WTC11 (cell line): ENCODE data around the gene NDRG3.
"Not testable (repeated sequence)": the region's sequence is repeated elsewhere in the genome, so short reads cannot be mapped to it uniquely, and the experiment has no call there.

Experiments
- CBFB ChIP-seq: sonication (generic); formaldehyde crosslinking; IDR thresholded peaks from 2 replicates; pipeline ENCODE4 v1.8.1; 2022; ENCODE audit warnings: mild to moderate bottlenecking, low read depth, missing genetic modification reagents
- CREB1 ChIP-seq: sonication (generic); formaldehyde crosslinking; IDR thresholded peaks from 2 replicates; pipeline ENCODE4 v1.8.0; 2023; ENCODE audit warnings: mild to moderate bottlenecking, missing genetic modification reagents
- FOXK1 ChIP-seq: sonication (generic); formaldehyde crosslinking; IDR thresholded peaks from 2 replicates; pipeline ENCODE4 v1.8.0; 2022; ENCODE audit warnings: mild to moderate bottlenecking, moderate library complexity, missing genetic modification reagents
- JUN ChIP-seq: sonication (generic); formaldehyde crosslinking; IDR thresholded peaks from 2 replicates; pipeline ENCODE4 v1.8.0; 2023; ENCODE audit warnings: mild to moderate bottlenecking, missing genetic modification reagents
- SOX15 ChIP-seq: fragments of 250-450 bp; sonication (Bioruptor Pico); IDR thresholded peaks from 2 replicates; pipeline ENCODE4 v1.9.0; 2021; ENCODE audit warnings: mild to moderate bottlenecking
- ZNF138 ChIP-seq: sonication (generic); formaldehyde crosslinking; conservative IDR thresholded peaks from 2 replicates; pipeline ENCODE4 v1.8.1; 2022; ENCODE audit warnings: mild to moderate bottlenecking, moderate library complexity, missing genetic modification reagents
- TF ChIP-seq, protein P1 (sequence below): fragments of 200-600 bp; IDR thresholded peaks from 2 replicates; pipeline ENCODE4 v1.8.0; 2022; ENCODE audit warnings: antibody characterized with exemption
- TF ChIP-seq, protein P2 (sequence below): sonication (generic); formaldehyde crosslinking; IDR thresholded peaks from 2 replicates; pipeline ENCODE4 v1.8.1; 2022; ENCODE audit warnings: low read depth, mild to moderate bottlenecking, moderate library complexity, missing genetic modification reagents, borderline replicate concordance
- TF ChIP-seq, protein P3 (sequence below): sonication (generic); formaldehyde crosslinking; IDR thresholded peaks from 2 replicates; pipeline ENCODE4 v1.8.0; 2022; ENCODE audit warnings: missing genetic modification reagents
- TF ChIP-seq, protein P4 (sequence below): sonication (generic); formaldehyde crosslinking; conservative IDR thresholded peaks from 2 replicates; pipeline ENCODE4 v1.8.1; 2023; ENCODE audit warnings: mild to moderate bottlenecking, low read depth, missing genetic modification reagents, moderate library complexity
- TF ChIP-seq, protein P5 (sequence below): sonication (generic); formaldehyde crosslinking; IDR thresholded peaks from 2 replicates; pipeline ENCODE4 v1.8.1; 2022; ENCODE audit warnings: missing genetic modification reagents, borderline replicate concordance
- TF ChIP-seq, protein P6 (sequence below): sonication (generic); formaldehyde crosslinking; IDR thresholded peaks from 2 replicates; pipeline ENCODE4 v1.8.1; 2022; ENCODE audit warnings: mild to moderate bottlenecking, missing genetic modification reagents, moderate library complexity, borderline replicate concordance
- TF ChIP-seq, protein P7 (sequence below): sonication (generic); formaldehyde crosslinking; IDR thresholded peaks from 2 replicates; pipeline ENCODE4 v1.8.0; 2022; ENCODE audit warnings: mild to moderate bottlenecking, missing genetic modification reagents

DNA sequence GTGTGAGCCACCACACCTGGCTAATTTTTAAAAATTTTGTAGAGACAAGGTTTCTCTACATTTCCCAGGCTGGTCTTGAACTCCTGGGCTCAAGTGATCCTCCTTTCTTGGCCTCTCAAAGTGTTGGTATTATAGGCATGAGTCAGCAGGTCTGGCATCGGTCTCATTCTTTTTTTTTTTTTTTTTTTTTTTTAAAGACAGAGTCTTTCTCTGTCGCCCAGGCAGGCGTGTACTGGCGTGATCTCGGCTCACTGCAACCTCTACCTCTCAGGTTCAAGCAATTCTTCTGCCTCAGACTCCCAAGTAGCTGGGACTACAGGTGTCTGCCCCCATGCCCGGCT is 137.5 kb downstream of the NDRG3 start:
- not testable (repeated sequence) for TF ChIP-seq ZNF138 (CRISPR knock-in tag); SOX15 (CRISPR knock-in tag); JUN; FOXK1 (CRISPR knock-in tag); CREB1 (CRISPR knock-in tag); CBFB (CRISPR knock-in tag)
- TF ChIP-seq, protein P1, sequence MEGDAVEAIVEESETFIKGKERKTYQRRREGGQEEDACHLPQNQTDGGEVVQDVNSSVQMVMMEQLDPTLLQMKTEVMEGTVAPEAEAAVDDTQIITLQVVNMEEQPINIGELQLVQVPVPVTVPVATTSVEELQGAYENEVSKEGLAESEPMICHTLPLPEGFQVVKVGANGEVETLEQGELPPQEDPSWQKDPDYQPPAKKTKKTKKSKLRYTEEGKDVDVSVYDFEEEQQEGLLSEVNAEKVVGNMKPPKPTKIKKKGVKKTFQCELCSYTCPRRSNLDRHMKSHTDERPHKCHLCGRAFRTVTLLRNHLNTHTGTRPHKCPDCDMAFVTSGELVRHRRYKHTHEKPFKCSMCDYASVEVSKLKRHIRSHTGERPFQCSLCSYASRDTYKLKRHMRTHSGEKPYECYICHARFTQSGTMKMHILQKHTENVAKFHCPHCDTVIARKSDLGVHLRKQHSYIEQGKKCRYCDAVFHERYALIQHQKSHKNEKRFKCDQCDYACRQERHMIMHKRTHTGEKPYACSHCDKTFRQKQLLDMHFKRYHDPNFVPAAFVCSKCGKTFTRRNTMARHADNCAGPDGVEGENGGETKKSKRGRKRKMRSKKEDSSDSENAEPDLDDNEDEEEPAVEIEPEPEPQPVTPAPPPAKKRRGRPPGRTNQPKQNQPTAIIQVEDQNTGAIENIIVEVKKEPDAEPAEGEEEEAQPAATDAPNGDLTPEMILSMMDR, result not testable (repeated sequence)
- TF ChIP-seq, protein P2, sequence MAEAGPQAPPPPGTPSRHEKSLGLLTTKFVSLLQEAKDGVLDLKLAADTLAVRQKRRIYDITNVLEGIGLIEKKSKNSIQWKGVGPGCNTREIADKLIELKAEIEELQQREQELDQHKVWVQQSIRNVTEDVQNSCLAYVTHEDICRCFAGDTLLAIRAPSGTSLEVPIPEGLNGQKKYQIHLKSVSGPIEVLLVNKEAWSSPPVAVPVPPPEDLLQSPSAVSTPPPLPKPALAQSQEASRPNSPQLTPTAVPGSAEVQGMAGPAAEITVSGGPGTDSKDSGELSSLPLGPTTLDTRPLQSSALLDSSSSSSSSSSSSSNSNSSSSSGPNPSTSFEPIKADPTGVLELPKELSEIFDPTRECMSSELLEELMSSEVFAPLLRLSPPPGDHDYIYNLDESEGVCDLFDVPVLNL (CRISPR knock-in tag), result not testable (repeated sequence)
- TF ChIP-seq, protein P3, sequence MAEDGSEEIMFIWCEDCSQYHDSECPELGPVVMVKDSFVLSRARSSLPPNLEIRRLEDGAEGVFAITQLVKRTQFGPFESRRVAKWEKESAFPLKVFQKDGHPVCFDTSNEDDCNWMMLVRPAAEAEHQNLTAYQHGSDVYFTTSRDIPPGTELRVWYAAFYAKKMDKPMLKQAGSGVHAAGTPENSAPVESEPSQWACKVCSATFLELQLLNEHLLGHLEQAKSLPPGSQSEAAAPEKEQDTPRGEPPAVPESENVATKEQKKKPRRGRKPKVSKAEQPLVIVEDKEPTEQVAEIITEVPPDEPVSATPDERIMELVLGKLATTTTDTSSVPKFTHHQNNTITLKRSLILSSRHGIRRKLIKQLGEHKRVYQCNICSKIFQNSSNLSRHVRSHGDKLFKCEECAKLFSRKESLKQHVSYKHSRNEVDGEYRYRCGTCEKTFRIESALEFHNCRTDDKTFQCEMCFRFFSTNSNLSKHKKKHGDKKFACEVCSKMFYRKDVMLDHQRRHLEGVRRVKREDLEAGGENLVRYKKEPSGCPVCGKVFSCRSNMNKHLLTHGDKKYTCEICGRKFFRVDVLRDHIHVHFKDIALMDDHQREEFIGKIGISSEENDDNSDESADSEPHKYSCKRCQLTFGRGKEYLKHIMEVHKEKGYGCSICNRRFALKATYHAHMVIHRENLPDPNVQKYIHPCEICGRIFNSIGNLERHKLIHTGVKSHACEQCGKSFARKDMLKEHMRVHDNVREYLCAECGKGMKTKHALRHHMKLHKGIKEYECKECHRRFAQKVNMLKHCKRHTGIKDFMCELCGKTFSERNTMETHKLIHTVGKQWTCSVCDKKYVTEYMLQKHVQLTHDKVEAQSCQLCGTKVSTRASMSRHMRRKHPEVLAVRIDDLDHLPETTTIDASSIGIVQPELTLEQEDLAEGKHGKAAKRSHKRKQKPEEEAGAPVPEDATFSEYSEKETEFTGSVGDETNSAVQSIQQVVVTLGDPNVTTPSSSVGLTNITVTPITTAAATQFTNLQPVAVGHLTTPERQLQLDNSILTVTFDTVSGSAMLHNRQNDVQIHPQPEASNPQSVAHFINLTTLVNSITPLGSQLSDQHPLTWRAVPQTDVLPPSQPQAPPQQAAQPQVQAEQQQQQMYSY (CRISPR knock-in tag), result not testable (repeated sequence)
- TF ChIP-seq, protein P4, sequence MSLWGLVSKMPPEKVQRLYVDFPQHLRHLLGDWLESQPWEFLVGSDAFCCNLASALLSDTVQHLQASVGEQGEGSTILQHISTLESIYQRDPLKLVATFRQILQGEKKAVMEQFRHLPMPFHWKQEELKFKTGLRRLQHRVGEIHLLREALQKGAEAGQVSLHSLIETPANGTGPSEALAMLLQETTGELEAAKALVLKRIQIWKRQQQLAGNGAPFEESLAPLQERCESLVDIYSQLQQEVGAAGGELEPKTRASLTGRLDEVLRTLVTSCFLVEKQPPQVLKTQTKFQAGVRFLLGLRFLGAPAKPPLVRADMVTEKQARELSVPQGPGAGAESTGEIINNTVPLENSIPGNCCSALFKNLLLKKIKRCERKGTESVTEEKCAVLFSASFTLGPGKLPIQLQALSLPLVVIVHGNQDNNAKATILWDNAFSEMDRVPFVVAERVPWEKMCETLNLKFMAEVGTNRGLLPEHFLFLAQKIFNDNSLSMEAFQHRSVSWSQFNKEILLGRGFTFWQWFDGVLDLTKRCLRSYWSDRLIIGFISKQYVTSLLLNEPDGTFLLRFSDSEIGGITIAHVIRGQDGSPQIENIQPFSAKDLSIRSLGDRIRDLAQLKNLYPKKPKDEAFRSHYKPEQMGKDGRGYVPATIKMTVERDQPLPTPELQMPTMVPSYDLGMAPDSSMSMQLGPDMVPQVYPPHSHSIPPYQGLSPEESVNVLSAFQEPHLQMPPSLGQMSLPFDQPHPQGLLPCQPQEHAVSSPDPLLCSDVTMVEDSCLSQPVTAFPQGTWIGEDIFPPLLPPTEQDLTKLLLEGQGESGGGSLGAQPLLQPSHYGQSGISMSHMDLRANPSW (CRISPR knock-in tag), result not testable (repeated sequence)
- TF ChIP-seq, protein P5, sequence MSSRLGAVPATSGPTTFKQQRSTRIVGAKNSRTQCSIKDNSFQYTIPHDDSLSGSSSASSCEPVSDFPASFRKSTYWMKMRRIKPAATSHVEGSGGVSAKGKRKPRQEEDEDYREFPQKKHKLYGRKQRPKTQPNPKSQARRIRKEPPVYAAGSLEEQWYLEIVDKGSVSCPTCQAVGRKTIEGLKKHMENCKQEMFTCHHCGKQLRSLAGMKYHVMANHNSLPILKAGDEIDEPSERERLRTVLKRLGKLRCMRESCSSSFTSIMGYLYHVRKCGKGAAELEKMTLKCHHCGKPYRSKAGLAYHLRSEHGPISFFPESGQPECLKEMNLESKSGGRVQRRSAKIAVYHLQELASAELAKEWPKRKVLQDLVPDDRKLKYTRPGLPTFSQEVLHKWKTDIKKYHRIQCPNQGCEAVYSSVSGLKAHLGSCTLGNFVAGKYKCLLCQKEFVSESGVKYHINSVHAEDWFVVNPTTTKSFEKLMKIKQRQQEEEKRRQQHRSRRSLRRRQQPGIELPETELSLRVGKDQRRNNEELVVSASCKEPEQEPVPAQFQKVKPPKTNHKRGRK (CRISPR knock-in tag), result not testable (repeated sequence)
- TF ChIP-seq, protein P6, sequence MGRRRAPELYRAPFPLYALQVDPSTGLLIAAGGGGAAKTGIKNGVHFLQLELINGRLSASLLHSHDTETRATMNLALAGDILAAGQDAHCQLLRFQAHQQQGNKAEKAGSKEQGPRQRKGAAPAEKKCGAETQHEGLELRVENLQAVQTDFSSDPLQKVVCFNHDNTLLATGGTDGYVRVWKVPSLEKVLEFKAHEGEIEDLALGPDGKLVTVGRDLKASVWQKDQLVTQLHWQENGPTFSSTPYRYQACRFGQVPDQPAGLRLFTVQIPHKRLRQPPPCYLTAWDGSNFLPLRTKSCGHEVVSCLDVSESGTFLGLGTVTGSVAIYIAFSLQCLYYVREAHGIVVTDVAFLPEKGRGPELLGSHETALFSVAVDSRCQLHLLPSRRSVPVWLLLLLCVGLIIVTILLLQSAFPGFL (CRISPR knock-in tag), result not testable (repeated sequence)
- TF ChIP-seq, protein P7, sequence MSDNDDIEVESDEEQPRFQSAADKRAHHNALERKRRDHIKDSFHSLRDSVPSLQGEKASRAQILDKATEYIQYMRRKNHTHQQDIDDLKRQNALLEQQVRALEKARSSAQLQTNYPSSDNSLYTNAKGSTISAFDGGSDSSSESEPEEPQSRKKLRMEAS (CRISPR knock-in tag), result not testable (repeated sequence)
